Measurements from ENCODE around the gene SAFB.

The SAFB gene

GRCh38 chr19:5671600-5671999 lies 48.7 kb downstream of the SAFB start:
- no peak for DNase-seq

- no peak for DNase-seq
Measured at GRCh38 chr19:5672708-5673459, 50.0 kb downstream of the SAFB start.

- no peak for DNase-seq
Measured at GRCh38 chr19:5673752-5674151, 50.9 kb downstream of the SAFB start.

GRCh38 chr19:5674714-5675113 lies 51.8 kb downstream of the SAFB start:
- DNase-seq: no peak

- DNase-seq: no peak
Measured at GRCh38 chr19:5676105-5676771, 53.4 kb downstream of the SAFB start.

GRCh38 chr19:5676772-5677105 lies 53.9 kb downstream of the SAFB start:
- no peak for DNase-seq

GRCh38 chr19:5677136-5677535 lies 54.3 kb downstream of the SAFB start:
- DNase-seq: no peak

GRCh38 chr19:5677580-5677979 lies 54.7 kb downstream of the SAFB start:
- DNase-seq: no peak

- DNase-seq: no peak
Measured at GRCh38 chr19:5678071-5678718, 55.3 kb downstream of the SAFB start.

GRCh38 chr19:5679289-5680083 lies 56.6 kb downstream of the SAFB start:
- DNase-seq: no peak

GRCh38 chr19:5680084-5680436 lies 57.2 kb downstream of the SAFB start:
- DNase-seq: no peak

GRCh38 chr19:5680437-5681368 lies 57.8 kb downstream of the SAFB start, which contains the start of the genes HSD11B1L and MICOS13:
TSS of gene HSD11B1L (plus strand) at chr19:5681027. CDS start at chr19:5684833, 3,806 bp downstream.
TSS of gene MICOS13 (minus strand) at chr19:5680516. CDS start at chr19:5680486, 30 bp downstream.
- peak; percentile 99 for DNase-seq

- DNase-seq: no peak
Measured at GRCh38 chr19:5681391-5682106, 58.7 kb downstream of the SAFB start.

GRCh38 chr19:5682107-5682482 lies 59.2 kb downstream of the SAFB start:
- DNase-seq: no peak

GRCh38 chr19:5683177-5683886 lies 60.4 kb downstream of the SAFB start:
- DNase-seq: no peak

GRCh38 chr19:5684694-5685430 lies 62.0 kb downstream of the SAFB start:
- no peak for DNase-seq

GRCh38 chr19:5686326-5686646 lies 63.4 kb downstream of the SAFB start:
- no peak for DNase-seq

GRCh38 chr19:5686647-5687359 lies 63.9 kb downstream of the SAFB start:
- DNase-seq: peak; percentile 86
